H1 (cell line): ENCODE results near the gene RIPOR3. TPM values are rescaled to one million over a fixed set of nuclear protein-coding genes. Genes with fewer than 3 reads are reported as not detected.

ENCODE experiments used
- CTCF ChIA-PET: fragments of 300-600 bp; sonication (Branson Sonifier 250); formaldehyde crosslinking; loops from one replicate; lab custom pipeline; 2021; ENCODE audit not compliant: partially characterized antibody; lab: Charles Lee
- POLR2A ChIA-PET: fragments of 300-600 bp; sonication (Branson Sonifier 250); formaldehyde crosslinking; loops from one replicate; lab custom pipeline; 2021; ENCODE audit warnings: inconsistent platforms; ENCODE audit not compliant: partially characterized antibody; lab: Charles Lee
- DNase-seq, 2 experiments: peaks; one replicate each; pipeline versions ENCODE4 v3.0.0 to v3.0.0-alpha.2; 2010 to 2022; ENCODE audit warnings: low spot score in 2 of 2, low read depth in 1 of 2, mixed read lengths in 1 of 2
- FAIRE-seq: peaks from 2 replicates; lab custom pipeline; 2011; peaks lifted over from hg19 to GRCh38; lab: Jason Lieb, UNC
- H2AFZ ChIP-seq: 2 replicates; pipeline ENCODE4 v1.8.1; 2012; ENCODE audit warnings: low read length, inconsistent platforms
- H2AK5ac ChIP-seq: 2 replicates; pipeline ENCODE4 v1.6.1; 2013; ENCODE audit warnings: low read depth, low read length
- H2BK120ac ChIP-seq: replicated peaks from 2 replicates; pipeline ENCODE3; 2013; ENCODE audit warnings: low read depth, low read length, inconsistent platforms
- H2BK12ac ChIP-seq: 2 replicates; pipeline ENCODE4 v1.6.1; 2013; ENCODE audit warnings: low read depth, low read length
- H2BK15ac ChIP-seq: 2 replicates; pipeline ENCODE4 v1.6.1; 2013; ENCODE audit warnings: low read length
- H2BK20ac ChIP-seq: 2 replicates; pipeline ENCODE4 v1.6.1; 2013; ENCODE audit warnings: low read length
- H2BK5ac ChIP-seq: 2 replicates; pipeline ENCODE4 v1.6.1; 2013; ENCODE audit warnings: low read depth, low read length
- H3K14ac ChIP-seq: 2 replicates; pipeline ENCODE4 v1.6.1; 2013; ENCODE audit warnings: inconsistent platforms; ENCODE audit not compliant: insufficient read length
- H3K18ac ChIP-seq: 2 replicates; pipeline ENCODE4 v1.6.1; 2013; ENCODE audit warnings: low read length; ENCODE audit errors: extremely low read depth
- H3K23ac ChIP-seq: 2 replicates; pipeline ENCODE4 v1.6.1; 2013; ENCODE audit warnings: inconsistent platforms; ENCODE audit not compliant: insufficient read length
- H3K23me2 ChIP-seq: 2 replicates; pipeline ENCODE4 v1.6.1; 2013; ENCODE audit warnings: low read depth, low read length
- H3K27ac ChIP-seq: 2 replicates; pipeline ENCODE4 v1.6.1; 2011; ENCODE audit warnings: low read depth, low read length, inconsistent platforms
- H3K27me3 ChIP-seq, 4 experiments: replicated peaks in 1 of 4; 1 replicate in 1 of 4; 2 replicates in 3 of 4; pipeline versions ENCODE4 v1.6.1 to v1.8.1; 2011 to 2013; ENCODE audit warnings: low read length in 3 of 4, mild to moderate bottlenecking in 3 of 4, inconsistent platforms in 2 of 4, mixed read lengths in 2 of 4, moderate library complexity in 1 of 4; ENCODE audit not compliant: control insufficient read depth in 3 of 4, insufficient read depth in 3 of 4; ENCODE audit errors: extremely low read depth in 1 of 4
- H3K36me3 ChIP-seq, 4 experiments: 2 replicates each; pipeline versions ENCODE4 v1.6.1 to v1.8.1; 2011 to 2013; ENCODE audit warnings: mild to moderate bottlenecking in 4 of 4, low read length in 3 of 4, moderate library complexity in 2 of 4, control low read depth in 1 of 4, inconsistent platforms in 1 of 4; ENCODE audit not compliant: insufficient read depth in 4 of 4, control insufficient read depth in 2 of 4
- H3K4ac ChIP-seq: replicated peaks from 2 replicates; pipeline ENCODE3; 2013; ENCODE audit warnings: low read length, low read depth, mixed read lengths, inconsistent platforms; ENCODE audit not compliant: insufficient read length
- H3K4me1 ChIP-seq, 4 experiments: replicated peaks in 1 of 4; 1 replicate in 1 of 4; 2 replicates in 3 of 4; pipeline versions ENCODE4 v1.6.1 to v1.8.1; 2011 to 2013; ENCODE audit warnings: low read length in 3 of 4, inconsistent platforms in 2 of 4, mixed read lengths in 1 of 4; ENCODE audit not compliant: insufficient read depth in 4 of 4, control insufficient read depth in 3 of 4
- H3K4me2 ChIP-seq, 2 experiments: 2 replicates each; pipeline versions ENCODE4 v1.6.1 to v1.8.1; 2011 to 2013; ENCODE audit warnings: low read depth in 2 of 2, low read length in 2 of 2, control low read depth in 1 of 2, inconsistent platforms in 1 of 2, mild to moderate bottlenecking in 1 of 2; ENCODE audit not compliant: insufficient read depth in 1 of 2
- H3K4me3 ChIP-seq, 4 experiments: fragments of 200-600, 300-600 bp in 1 of 4; sonication (generic), shearing (Covaris generic), sonication (Bioruptor Twin) in 1 of 4; 2 replicates each; pipeline versions ENCODE4 v1.5.1 to v1.8.1; 2011 to 2016; ENCODE audit warnings: low read length in 4 of 4, low read depth in 3 of 4, control low read depth in 2 of 4, inconsistent platforms in 2 of 4, mild to moderate bottlenecking in 2 of 4, mixed read lengths in 1 of 4, moderate library complexity in 1 of 4; ENCODE audit not compliant: insufficient read depth in 2 of 4; ENCODE audit errors: extremely low read depth in 1 of 4
- H3K56ac ChIP-seq: replicated peaks from 2 replicates; pipeline ENCODE3; 2013; ENCODE audit warnings: low read depth, mild to moderate bottlenecking, mixed read lengths, low read length, inconsistent platforms; ENCODE audit not compliant: insufficient read length
- H3K79me1 ChIP-seq: 2 replicates; pipeline ENCODE4 v1.6.1; 2013; ENCODE audit warnings: low read depth, low read length, control low read depth
- H3K79me2 ChIP-seq, 2 experiments: 2 replicates each; pipeline versions ENCODE4 v1.6.1 to v1.8.1; 2012 to 2013; ENCODE audit warnings: low read length in 2 of 2, mild to moderate bottlenecking in 2 of 2, inconsistent platforms in 1 of 2; ENCODE audit not compliant: insufficient read depth in 2 of 2, control insufficient read depth in 1 of 2
- H3K9ac ChIP-seq, 4 experiments: replicated peaks in 1 of 4; 1 replicate in 1 of 4; 2 replicates in 3 of 4; pipeline versions ENCODE4 v1.6.1 to v1.8.1; 2011 to 2013; ENCODE audit warnings: low read depth in 3 of 4, low read length in 3 of 4, control low read depth in 2 of 4, mild to moderate bottlenecking in 2 of 4, moderate library complexity in 2 of 4, inconsistent platforms in 1 of 4; ENCODE audit errors: extremely low read depth in 1 of 4
- H3K9me3 ChIP-seq, 2 experiments: 2 replicates each; pipeline versions ENCODE4 v1.6.1 to v1.8.1; 2012 to 2013; ENCODE audit warnings: mild to moderate bottlenecking in 2 of 2, moderate library complexity in 2 of 2, control low read depth in 1 of 2, inconsistent platforms in 1 of 2, low read depth in 1 of 2, low read length in 1 of 2, mixed read lengths in 1 of 2; ENCODE audit not compliant: insufficient read depth in 2 of 2
- H4K20me1 ChIP-seq, 2 experiments: replicated peaks in 1 of 2; 2 replicates each; pipeline versions ENCODE3 to v1.8.1; 2011 to 2013; ENCODE audit warnings: inconsistent platforms in 2 of 2, low read length in 2 of 2, mild to moderate bottlenecking in 1 of 2; ENCODE audit not compliant: insufficient read depth in 2 of 2, control insufficient read depth in 1 of 2
- H4K5ac ChIP-seq: 2 replicates; pipeline ENCODE4 v1.6.1; 2013; ENCODE audit warnings: low read length, low read depth, mixed read lengths, inconsistent platforms; ENCODE audit not compliant: insufficient read length
- H4K8ac ChIP-seq: 2 replicates; pipeline ENCODE4 v1.8.0; 2013; ENCODE audit warnings: mild to moderate bottlenecking, moderate library complexity, low read length, inconsistent platforms; ENCODE audit not compliant: insufficient read depth; ENCODE audit errors: extremely low read depth
- H4K91ac ChIP-seq: replicated peaks from 2 replicates; pipeline ENCODE3; 2013; ENCODE audit warnings: low read length, mixed read lengths, inconsistent platforms; ENCODE audit not compliant: insufficient read length
- FOSL1 ChIP-seq: IDR thresholded peaks from 2 replicates; pipeline ENCODE4 v1.6.1; 2011; ENCODE audit warnings: mild to moderate bottlenecking, low read depth, low read length, moderate library complexity; ENCODE audit not compliant: insufficient read depth
- MAFK ChIP-seq: IDR thresholded peaks from 2 replicates; pipeline ENCODE4 v1.6.1; 2012; ENCODE audit warnings: low read depth, mild to moderate bottlenecking, improper control_type of control experiment, low read length
- WGBS, 2 experiments: shearing (Covaris generic) in 1 of 2; methylation state at CpG; one replicate each; pipeline versions ENCODE4 v1.1.6 to v1.1.7; 2013 to 2015; ENCODE audit warnings: low lambda C conversion rate in 2 of 2, mixed read lengths in 2 of 2, inconsistent platforms in 1 of 2, low coverage in 1 of 2, missing lambda C conversion rate in 1 of 2; ENCODE audit not compliant: insufficient replicate concordance in 2 of 2, insufficient coverage in 1 of 2, insufficient read length in 1 of 2; ENCODE audit errors: extremely low coverage in 1 of 2, missing lambda C conversion rate in 1 of 2; 5-methylcytosine and 5-hydroxymethylcytosine counted together
- polyA plus RNA-seq, 7 experiments: library from polyadenylated mRNA; depleted of rRNA in 3 of 7; stranded (reverse) in 5 of 7; unstranded in 2 of 7; fragments of >200 nt in 5 of 7; fragments of 200-250 nt in 2 of 7; gene quantifications; 1 replicate in 5 of 7; 2 replicates in 1 of 7; 4 replicates in 1 of 7; pipeline versions ENCODE4 v1.2.1 to v1.2.3, GENCODE V29; 2011 to 2013; ENCODE audit warnings: missing spikeins in 2 of 7, mixed read lengths in 2 of 7
- total RNA-seq: library from RNA; stranded (reverse); fragmentation: NEBNext Ultra II Directional; extraction: Animal tissue kit (Norgen Biotek cat#: 25700); gene quantifications from 2 replicates; pipeline ENCODE4 v1.2.1, GENCODE V29; 2021

The RIPOR3 gene
- total and polyA plus RNA-seq, 2 of the 8 experiments (the other 6 are each of a cell fraction or from before 2014, with no cell fraction given), result 3.6 to 4.5 TPM

GRCh38 chr20:50617022-50617421, 74.3 kb downstream of the RIPOR3 start:
- Histone ChIP-seq H4K8ac (no peak overlapping the region), H3K27me3 (no peaks in the 10 kb centered on the region), H3K4me3 (no peak overlapping the region), H3K79me2 (no peaks in the 10 kb centered on the region), H3K79me1 (no peaks in the 10 kb centered on the region), H3K9me3 (peaks cover 5 to 6% of the 10 kb centered on the region in 2 experiments; a peak in 2 of 4 replicates), H3K23me2 (no peaks in the 10 kb centered on the region), H3K23ac (no peak overlapping the region), H2BK5ac (peak overlapping the region; percentile 60; the same call in 1 of the 2 replicates), H3K4me2 (no peak overlapping the region), H2AK5ac (no peak overlapping the region), H3K56ac (no peak overlapping the region), H3K14ac (no peak overlapping the region), H3K27ac (no peak overlapping the region), H3K9ac (no peak overlapping the region), H2BK12ac (no peak overlapping the region; the same call in 1 of the 2 replicates), H3K18ac (no peak overlapping the region), H2BK20ac (no peak overlapping the region), H2BK15ac (no peak overlapping the region), H3K36me3 (no peaks in the 10 kb centered on the region), H3K4ac (no peak overlapping the region), H3K4me1 (no peaks in the 10 kb centered on the region), H2AFZ (no peak overlapping the region), H2BK120ac (no peak overlapping the region), H4K20me1 (peaks cover 0 to 1% of the 10 kb centered on the region in 2 experiments), H4K91ac (no peak overlapping the region), H4K5ac (no peak overlapping the region)
- ChIA-PET POLR2A (no interaction called here), CTCF (interaction anchor here (0.8 to 1.9 kb wide), 4 partner anchors 9 to 131 kb away, joined by 3 to 14 read pairs (median 6); no protein-coding TSS in a partner anchor)
- 86% methylated on average over 5 of the region's 5 CpGs; no CpG with 5 or more reads in 1 of the 2 experiments for WGBS, 2 experiments
- FAIRE-seq (no peak), DNase-seq (no peak)
- peak; percentile 14; the same call in 1 of the 2 replicates for TF ChIP-seq MAFK
- no peak for TF ChIP-seq FOSL1
